ENCODE measurements around the gene NONO. TPM values are rescaled to one million over a fixed set of nuclear protein-coding genes. Genes with fewer than 3 reads are reported as not detected.
"Not testable (repeated sequence)": the region's sequence is repeated elsewhere in the genome, so short reads cannot be mapped to it uniquely, and the experiment has no call there.

NONO gene
- total and polyA plus RNA-seq, 8 donors = 241 to 739 (median 626) TPM

- ATAC-seq (no peak), DNase-seq (peak in 1 of 4 donors; percentile 8)
- H3K4me3 ChIP-seq = no peak within 1 kb of the TSS
- TF ChIP-seq, protein P1, sequence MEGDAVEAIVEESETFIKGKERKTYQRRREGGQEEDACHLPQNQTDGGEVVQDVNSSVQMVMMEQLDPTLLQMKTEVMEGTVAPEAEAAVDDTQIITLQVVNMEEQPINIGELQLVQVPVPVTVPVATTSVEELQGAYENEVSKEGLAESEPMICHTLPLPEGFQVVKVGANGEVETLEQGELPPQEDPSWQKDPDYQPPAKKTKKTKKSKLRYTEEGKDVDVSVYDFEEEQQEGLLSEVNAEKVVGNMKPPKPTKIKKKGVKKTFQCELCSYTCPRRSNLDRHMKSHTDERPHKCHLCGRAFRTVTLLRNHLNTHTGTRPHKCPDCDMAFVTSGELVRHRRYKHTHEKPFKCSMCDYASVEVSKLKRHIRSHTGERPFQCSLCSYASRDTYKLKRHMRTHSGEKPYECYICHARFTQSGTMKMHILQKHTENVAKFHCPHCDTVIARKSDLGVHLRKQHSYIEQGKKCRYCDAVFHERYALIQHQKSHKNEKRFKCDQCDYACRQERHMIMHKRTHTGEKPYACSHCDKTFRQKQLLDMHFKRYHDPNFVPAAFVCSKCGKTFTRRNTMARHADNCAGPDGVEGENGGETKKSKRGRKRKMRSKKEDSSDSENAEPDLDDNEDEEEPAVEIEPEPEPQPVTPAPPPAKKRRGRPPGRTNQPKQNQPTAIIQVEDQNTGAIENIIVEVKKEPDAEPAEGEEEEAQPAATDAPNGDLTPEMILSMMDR (IDR thresholded peaks at IDR 0.05) = no peak
- H3K27me3 ChIP-seq = no peaks in the 10 kb centered on the region
- intact Hi-C loops (cut with DNase I) = no loop called here
- H3K4me1 ChIP-seq = peaks cover 0 to 11% of the 10 kb centered on the region in 2 donors
- H3K36me3 ChIP-seq = peaks cover 0 to 53% of the 10 kb centered on the region in 2 donors
- H3K27ac ChIP-seq = no peak within 1 kb of the TSS
- no peaks in the 10 kb centered on the region for H3K9me3 ChIP-seq
Measured at GRCh38 chrX:71301195-71301924, 17.9 kb downstream of the NONO start, which contains the start of gene ITGB1BP2. Gene ITGB1BP2 (plus strand): TSS chrX:71301750. CDS start chrX:71301807, 57 bp downstream.

DNA sequence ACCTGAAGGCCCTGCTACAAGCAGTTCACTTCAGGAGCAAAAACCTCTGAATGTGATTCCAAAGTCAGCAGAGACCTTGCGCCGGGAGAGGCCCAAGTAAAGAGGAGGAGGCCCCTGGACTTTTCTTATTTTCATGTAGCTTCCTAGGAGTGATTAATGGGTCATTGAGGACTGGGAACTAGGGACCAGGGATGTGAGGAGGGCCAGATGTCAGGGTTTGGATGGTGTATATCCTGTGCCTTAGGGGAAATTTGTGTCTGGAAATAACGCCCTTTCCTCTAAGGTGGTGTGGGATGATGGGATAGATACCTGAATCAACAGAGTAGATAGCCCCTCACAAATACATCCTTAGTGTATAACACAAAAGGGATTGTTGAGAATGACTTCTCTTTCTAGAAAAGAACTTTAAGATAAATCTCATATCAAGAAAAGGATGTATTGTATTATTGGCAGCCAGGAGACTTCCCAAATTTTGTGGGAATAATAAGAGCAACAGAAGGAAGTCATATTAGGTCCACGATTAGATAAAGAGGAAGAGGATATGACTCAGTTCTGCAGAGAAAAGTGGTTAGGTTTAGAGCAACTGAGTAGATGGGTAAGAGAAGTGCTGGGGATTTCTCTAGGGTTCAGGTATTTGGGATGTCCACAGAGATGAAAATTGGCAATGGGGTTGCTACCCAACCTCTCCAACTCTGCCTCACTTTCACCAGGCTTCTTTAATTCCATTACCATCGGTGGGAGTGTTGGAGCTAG, 19.2 kb downstream of the NONO start:
- DNase-seq (no peak), ATAC-seq (no peak)
- TF ChIP-seq, protein P1 (IDR thresholded peaks at IDR 0.05) = no peak
- H3K4me3 ChIP-seq = no peak overlapping the region
- no peak overlapping the region for H3K27ac ChIP-seq
- peaks cover 0 to 40% of the 10 kb centered on the region in 2 donors for H3K36me3 ChIP-seq
- H3K27me3 ChIP-seq = no peaks in the 10 kb centered on the region
- intact Hi-C loops (cut with DNase I) = no loop called here
- no peaks in the 10 kb centered on the region for H3K9me3 ChIP-seq
- peaks cover 0 to 11% of the 10 kb centered on the region in 2 donors for H3K4me1 ChIP-seq

- no peak overlapping the region for H3K27ac ChIP-seq
- no peak overlapping the region for H3K4me3 ChIP-seq
- peaks cover 0 to 21% of the 10 kb centered on the region in 2 donors for H3K36me3 ChIP-seq
- TF ChIP-seq, protein P1 (IDR thresholded peaks at IDR 0.05) = no peak
- no peaks in the 10 kb centered on the region for H3K9me3 ChIP-seq
- no peaks in the 10 kb centered on the region for H3K27me3 ChIP-seq
- DNase-seq (no peak), ATAC-seq (no peak)
- peaks cover 0 to 11% of the 10 kb centered on the region in 2 donors for H3K4me1 ChIP-seq
- intact Hi-C loops (cut with DNase I) = no loop called here
Measured at GRCh38 chrX:71304561-71304960, 21.1 kb downstream of the NONO start.

DNA sequence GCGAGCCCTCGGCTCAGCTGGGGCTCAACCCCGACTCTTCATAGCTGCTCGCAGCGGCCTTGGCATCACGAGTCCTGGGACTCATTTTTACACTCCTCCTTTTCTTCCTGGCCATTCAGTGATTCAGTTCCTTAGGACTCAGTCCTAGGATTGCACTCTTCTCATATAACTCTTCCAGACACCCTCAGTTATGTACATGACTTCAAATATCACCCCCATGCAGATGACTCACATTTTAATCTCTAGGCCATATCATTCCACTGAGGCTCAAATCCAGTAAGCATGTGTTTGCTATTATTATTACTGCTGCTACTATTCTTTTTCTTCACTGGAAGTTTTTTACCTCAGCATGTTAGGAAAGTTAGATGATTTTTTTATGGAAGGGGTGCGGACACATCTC, 32.5 kb downstream of the NONO start:
- Histone ChIP-seq H3K27ac (no peak overlapping the region), H3K27me3 (no peaks in the 10 kb centered on the region), H3K36me3 (no peaks in the 10 kb centered on the region), H3K9me3 (no peaks in the 10 kb centered on the region), H3K4me1 (no peaks in the 10 kb centered on the region), H3K4me3 (no peak overlapping the region)
- intact Hi-C loops (cut with DNase I) = no loop called here
- ATAC-seq (no peak), DNase-seq (no peak)
- TF ChIP-seq, protein P1 (IDR thresholded peaks at IDR 0.05) = no peak

DNA sequence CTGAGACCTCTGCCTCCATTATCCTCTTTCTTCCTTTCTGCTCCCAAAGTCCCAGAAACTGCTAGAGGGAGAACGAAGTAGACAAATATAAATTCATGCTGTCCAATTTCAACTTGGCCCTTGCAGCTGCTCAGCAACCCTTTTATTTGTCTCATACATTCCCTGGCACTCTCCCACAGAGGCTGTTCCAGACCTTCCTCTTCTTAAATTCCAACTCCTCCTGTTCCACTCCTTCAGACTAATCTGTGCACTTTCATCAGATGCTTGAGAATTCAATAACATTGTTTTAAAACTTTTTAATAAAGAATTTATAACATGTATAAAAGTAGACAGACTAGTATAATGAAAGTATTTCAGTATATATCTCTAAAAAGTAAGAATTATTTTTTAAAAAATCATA, 33.5 kb downstream of the NONO start:
- H3K4me3 ChIP-seq; H3K27me3 ChIP-seq; intact Hi-C loops (cut with DNase I); H3K9me3 ChIP-seq; DNase-seq; H3K4me1 ChIP-seq; ATAC-seq; H3K36me3 ChIP-seq; H3K27ac ChIP-seq: not testable (repeated sequence)

Measured in left lung (tissue), 10 donors.